ENCODE results near the gene ACY1.
A peak's percentile ranks its signal among the peaks of the same experiment; 100 is the strongest.

The ACY1 gene

GRCh38 chr3:51945926-51946705 is 37.2 kb upstream of the ACY1 start:
- no peak for DNase-seq (ENCODE audit: low spot score)

GRCh38 chr3:51946796-51947195 is 36.5 kb upstream of the ACY1 start:
- no peak for DNase-seq (ENCODE audit: low spot score)

- DNase-seq (ENCODE audit: low spot score): no peak
Observed at GRCh38 chr3:51947215-51947900, 36.0 kb upstream of the ACY1 start.

GRCh38 chr3:51948016-51948580 is 35.2 kb upstream of the ACY1 start:
- no peak for DNase-seq (ENCODE audit: low spot score)

GRCh38 chr3:51949121-51949520 is 34.2 kb upstream of the ACY1 start:
- no peak for DNase-seq (ENCODE audit: low spot score)

- DNase-seq (ENCODE audit: low spot score): no peak
Observed at GRCh38 chr3:51950899-51951298, 32.4 kb upstream of the ACY1 start.

- no peak for DNase-seq (ENCODE audit: low spot score)
Observed at GRCh38 chr3:51953445-51953844, 29.9 kb upstream of the ACY1 start.

- no peak for DNase-seq (ENCODE audit: low spot score)
Observed at GRCh38 chr3:51954105-51954504, 29.2 kb upstream of the ACY1 start.

GRCh38 chr3:51954713-51955112 is 28.6 kb upstream of the ACY1 start:
- no peak for DNase-seq (ENCODE audit: low spot score)

- DNase-seq (ENCODE audit: low spot score): peak; percentile 54
Observed at GRCh38 chr3:51955175-51955892, 28.0 kb upstream of the ACY1 start, which contains the start of gene GPR62. Gene GPR62, plus strand, starts transcription at chr3:51955381. Its CDS starts 272 bp downstream, at chr3:51955653.

- DNase-seq (ENCODE audit: low spot score): peak; percentile 57
Observed at GRCh38 chr3:51955893-51956770, 27.2 kb upstream of the ACY1 start.

- no peak for DNase-seq (ENCODE audit: low spot score)
Observed at GRCh38 chr3:51957520-51958205, 25.7 kb upstream of the ACY1 start.

- DNase-seq (ENCODE audit: low spot score): no peak
Observed at GRCh38 chr3:51958603-51959521, 24.5 kb upstream of the ACY1 start.

- DNase-seq (ENCODE audit: low spot score): no peak
Observed at GRCh38 chr3:51959651-51960050, 23.7 kb upstream of the ACY1 start.

- DNase-seq (ENCODE audit: low spot score): no peak
Observed at GRCh38 chr3:51960386-51960785, 22.9 kb upstream of the ACY1 start.

GRCh38 chr3:51961011-51961410 is 22.3 kb upstream of the ACY1 start:
- DNase-seq (ENCODE audit: low spot score): no peak

- peak; percentile 90 for DNase-seq (ENCODE audit: low spot score)
Observed at GRCh38 chr3:51961602-51962569, 21.4 kb upstream of the ACY1 start.

- no peak for DNase-seq (ENCODE audit: low spot score)
Observed at GRCh38 chr3:51962854-51963530, 20.3 kb upstream of the ACY1 start.

Measured in D341Med (cell line).